Retinal pigment epithelial cell (primary cell): ENCODE data around the gene MMAB.

Experiments
- DNase-seq: peaks from one replicate; pipeline ENCODE4 v3.0.0-alpha.2; 2010; ENCODE audit warnings: low read depth
- H3K4me3 ChIP-seq: 2 replicates; pipeline ENCODE4 v1.5.1; 2011; ENCODE audit warnings: mild to moderate bottlenecking, low read length, control low read depth, moderate library complexity
- CTCF ChIP-seq: conservative IDR thresholded peaks from 2 replicates; pipeline ENCODE4 v1.5.1; 2011; ENCODE audit warnings: low read depth, low read length, control low read depth, inconsistent platforms

MMAB gene

DNA sequence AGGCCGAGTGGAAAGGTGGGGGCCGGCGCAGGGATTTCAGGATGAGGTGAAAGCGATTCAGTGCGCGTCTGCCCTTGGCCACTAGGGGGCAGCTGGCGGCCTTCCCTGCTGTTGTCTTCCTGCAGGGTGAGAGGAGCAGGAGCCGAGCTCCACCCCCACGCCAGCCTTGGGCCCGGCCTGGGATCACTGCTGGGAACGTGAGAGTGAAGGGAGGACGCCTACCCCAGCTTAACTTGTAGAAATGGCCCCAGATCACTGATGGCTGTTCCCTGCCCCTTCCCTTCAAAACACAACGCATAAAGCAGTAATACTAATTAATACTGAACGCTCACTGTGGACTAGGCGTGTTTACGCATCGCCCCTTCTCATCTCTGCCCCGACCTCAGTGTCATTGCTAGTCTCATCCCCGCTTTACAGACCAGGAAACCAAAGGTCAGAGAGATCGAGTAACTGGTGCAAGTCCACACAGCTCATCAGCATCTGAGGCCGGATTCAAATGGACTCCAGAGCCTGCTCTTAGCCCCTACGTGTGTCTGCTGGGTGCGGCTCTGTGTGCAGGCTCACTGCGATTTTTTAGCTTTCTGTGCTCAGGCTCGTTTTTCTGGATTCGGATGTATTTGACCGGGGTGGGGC lies 24.6 kb upstream of the MMAB start:
- peak; percentile 97 for TF ChIP-seq CTCF
- peak; percentile 31 for DNase-seq
- no peak overlapping the region for H3K4me3 ChIP-seq

DNA sequence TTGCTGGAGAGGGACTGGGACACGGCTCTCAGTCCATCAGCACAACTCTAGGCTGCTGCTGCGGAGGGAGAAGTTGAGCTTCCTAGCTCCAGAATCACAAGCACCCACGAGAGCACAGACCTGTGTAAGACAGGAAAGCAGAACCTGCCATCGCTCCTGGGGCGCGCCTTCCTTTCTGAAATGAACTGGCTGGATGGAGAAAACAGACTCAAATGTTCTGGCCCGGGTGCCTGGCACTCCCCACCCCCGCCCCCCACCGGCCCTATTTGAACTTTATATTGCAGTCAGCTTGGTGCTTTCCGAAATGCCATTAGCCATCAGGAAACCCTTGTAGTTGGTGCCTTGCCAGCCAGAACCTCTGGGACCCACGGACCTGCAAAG lies 24.1 kb upstream of the MMAB start:
- no peak for TF ChIP-seq CTCF
- DNase-seq, result no peak
- no peak overlapping the region for H3K4me3 ChIP-seq

GRCh38 chr12:109596418-109597244 lies 23.3 kb upstream of the MMAB start:
- no peak for TF ChIP-seq CTCF
- H3K4me3 ChIP-seq, result no peak overlapping the region
- DNase-seq, result no peak

DNA sequence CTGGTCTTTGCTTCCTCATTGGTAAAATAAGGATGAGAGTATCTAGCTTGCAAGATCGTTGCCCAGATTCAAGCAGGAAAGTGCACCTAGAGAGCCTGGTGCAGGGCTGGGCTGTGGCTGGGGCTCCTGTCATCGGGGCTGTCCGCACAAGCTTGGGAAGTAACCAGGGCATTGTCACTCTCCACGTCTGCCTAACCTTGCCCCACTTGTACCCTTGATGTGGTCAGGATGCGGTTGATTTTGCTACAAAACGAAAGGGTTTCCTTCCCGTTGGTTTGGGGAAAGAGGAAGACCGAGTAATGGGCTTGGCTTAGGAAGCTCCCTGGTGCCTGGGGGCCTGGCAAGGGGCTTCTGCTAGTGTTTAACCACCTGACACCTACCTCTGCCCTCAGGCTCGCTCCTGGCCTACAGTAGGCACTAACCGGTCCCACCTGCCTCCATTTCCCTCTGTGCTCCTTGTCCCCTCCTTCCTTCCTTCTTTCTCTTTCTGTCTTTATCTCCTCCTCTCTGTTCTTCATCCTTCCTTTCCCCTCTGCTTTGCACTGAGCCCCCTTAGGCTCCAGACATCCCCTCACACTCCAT lies 22.1 kb upstream of the MMAB start:
- no peak overlapping the region for H3K4me3 ChIP-seq

GRCh38 chr12:109594556-109595317 lies 21.4 kb upstream of the MMAB start:
- no peak overlapping the region for H3K4me3 ChIP-seq
- no peak for DNase-seq
- TF ChIP-seq CTCF, result no peak

More for the DNA sequence above, 22.1 kb upstream of the MMAB start:
- no peak for DNase-seq
- no peak for TF ChIP-seq CTCF

DNA sequence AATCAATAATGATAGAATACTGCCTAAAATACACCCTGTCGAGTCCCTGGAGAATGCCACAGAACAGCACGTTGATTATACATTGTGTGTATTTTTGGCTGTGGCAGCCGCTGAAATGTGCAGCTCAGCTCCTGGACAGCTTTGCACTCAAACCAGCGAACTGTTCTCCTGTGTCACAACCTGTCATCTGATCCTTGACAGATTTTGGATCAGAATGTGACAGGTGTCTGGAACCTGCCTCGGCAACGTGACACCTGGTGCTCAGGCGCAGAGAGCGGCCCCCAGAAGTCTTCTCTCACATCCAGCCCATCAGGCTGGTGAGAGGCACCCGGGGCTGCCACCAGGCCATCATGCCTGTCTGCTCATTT lies 19.6 kb upstream of the MMAB start:
- DNase-seq, result no peak
- no peak for TF ChIP-seq CTCF
- H3K4me3 ChIP-seq, result no peak overlapping the region
